K562 (cell line): ENCODE data around the gene CTXN1. TPM values are rescaled to one million over a fixed set of nuclear protein-coding genes. Genes with fewer than 3 reads are reported as not detected.

Experiments
- FOXM1 ChIP-seq, 2 experiments: fragments of 450-650 bp in 1 of 2; sonication (generic) in 1 of 2; formaldehyde crosslinking in 1 of 2; IDR thresholded peaks; 2 replicates each; pipeline versions ENCODE4 v1.6.1 to v1.9.0; 2017 to 2022; ENCODE audit warnings: low read depth in 2 of 2, mild to moderate bottlenecking in 2 of 2, missing genetic modification reagents in 1 of 2, moderate library complexity in 1 of 2
- NFATC3 ChIP-seq: fragments of 450-650 bp; IDR thresholded peaks from 2 replicates; pipeline ENCODE4 v1.6.1; 2017; ENCODE audit warnings: mild to moderate bottlenecking
- SLC30A9 ChIP-seq: fragments of 250-450 bp; sonication (Bioruptor Pico); IDR thresholded peaks from 2 replicates; pipeline ENCODE4 v1.8.0; 2022; ENCODE audit warnings: mild to moderate bottlenecking, moderate library complexity
- ZNF830 ChIP-seq: fragments of 250-450 bp; sonication (Bioruptor Pico); IDR thresholded peaks from 2 replicates; pipeline ENCODE4 v1.5.0; 2021; ENCODE audit warnings: mild to moderate bottlenecking
- polyA plus RNA-seq, 8 experiments: library from polyadenylated mRNA; depleted of rRNA in 4 of 8; stranded (reverse) in 5 of 8; unstranded in 3 of 8; fragments of >200 nt; fragmentation: Nextera tagmentation in 2 of 8; fragmentation: Illumina TruSeq in 1 of 8; extraction: Ambion mirVana in 2 of 8; extraction: Trizol in 1 of 8; gene quantifications; 2 replicates each; pipeline versions ENCODE4 v1.2.1 to v1.2.3, GENCODE V29; 2011 to 2014; ENCODE audit warnings: inconsistent platforms in 1 of 8, missing spikeins in 1 of 8
- total RNA-seq, 7 experiments: library from RNA; depleted of rRNA in 6 of 7; stranded (reverse); fragments of >200 nt in 6 of 7; fragmentation: Illumina TruSeq in 2 of 7; extraction: Trizol in 2 of 7; gene quantifications; 2 replicates each; pipeline versions ENCODE4 v1.2.1 to v1.2.3, GENCODE V29; 2011 to 2021; ENCODE audit warnings: low replicate concordance in 1 of 7
- TF ChIP-seq, protein P1 (sequence below), 2 experiments: fragments of 450-650 bp; formaldehyde crosslinking in 1 of 2; IDR thresholded peaks; 2 replicates each; pipeline versions ENCODE4 v1.4.0 to v1.6.1; 2014 to 2020; ENCODE audit warnings: mild to moderate bottlenecking in 2 of 2, borderline replicate concordance in 1 of 2, low read depth in 1 of 2
- TF ChIP-seq, protein P2 (sequence below): sonication (generic); formaldehyde crosslinking; IDR thresholded peaks from 2 replicates; pipeline ENCODE4 v1.8.0; 2023; ENCODE audit warnings: missing genetic modification reagents, mild to moderate bottlenecking, borderline replicate concordance
- TF ChIP-seq, protein P3 (sequence below), 2 experiments: fragments of 150-350 bp in 1 of 2; IDR thresholded peaks; 2 replicates each; pipeline ENCODE4 v1.6.1; 2012 to 2016; ENCODE audit warnings: low read depth in 2 of 2, low read length in 2 of 2, mild to moderate bottlenecking in 1 of 2, moderate library complexity in 1 of 2

CTXN1 gene
- total and polyA plus RNA-seq, 9 of the 15 experiments (the other 6 are each of a cell fraction or from before 2014, with no cell fraction given), result 0.15 to 37.4 (median 1.8) TPM; not detected in 2

DNA sequence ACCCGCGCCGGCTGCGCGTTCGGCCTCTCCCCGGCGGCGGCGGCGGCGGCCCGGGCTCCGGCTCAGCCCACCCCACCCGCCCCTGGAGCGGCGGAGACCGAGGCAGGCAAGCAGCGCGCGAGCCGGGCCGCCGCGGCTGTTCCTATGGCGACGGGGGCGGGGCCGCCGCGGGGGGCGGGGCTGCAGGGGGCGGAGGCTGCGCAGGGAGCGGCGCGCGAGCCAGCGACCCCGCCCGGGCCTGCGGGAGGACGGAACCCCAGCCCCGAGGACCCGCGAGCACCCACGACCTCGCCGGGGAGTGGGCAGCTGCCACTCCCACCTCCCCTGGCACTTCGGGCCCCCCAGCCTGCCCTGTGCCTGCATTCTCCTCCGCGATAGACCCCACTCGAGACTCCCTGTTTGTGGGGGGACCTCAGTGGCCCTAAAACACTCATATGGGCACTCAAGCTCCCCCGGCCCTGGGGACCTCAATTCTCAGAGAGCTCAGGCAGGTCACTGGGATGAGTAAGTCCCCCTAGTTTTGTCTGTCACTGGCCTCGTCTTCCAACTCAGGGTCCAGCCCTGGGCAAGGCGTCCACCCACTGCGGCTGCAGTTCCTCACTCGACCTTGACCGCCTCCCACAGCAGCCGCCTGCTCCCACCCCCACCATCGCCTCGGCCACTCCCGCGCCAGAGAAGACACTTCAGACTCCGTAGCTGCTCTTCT, at the start of gene CTXN1 (continued):
- TF ChIP-seq, protein P1, sequence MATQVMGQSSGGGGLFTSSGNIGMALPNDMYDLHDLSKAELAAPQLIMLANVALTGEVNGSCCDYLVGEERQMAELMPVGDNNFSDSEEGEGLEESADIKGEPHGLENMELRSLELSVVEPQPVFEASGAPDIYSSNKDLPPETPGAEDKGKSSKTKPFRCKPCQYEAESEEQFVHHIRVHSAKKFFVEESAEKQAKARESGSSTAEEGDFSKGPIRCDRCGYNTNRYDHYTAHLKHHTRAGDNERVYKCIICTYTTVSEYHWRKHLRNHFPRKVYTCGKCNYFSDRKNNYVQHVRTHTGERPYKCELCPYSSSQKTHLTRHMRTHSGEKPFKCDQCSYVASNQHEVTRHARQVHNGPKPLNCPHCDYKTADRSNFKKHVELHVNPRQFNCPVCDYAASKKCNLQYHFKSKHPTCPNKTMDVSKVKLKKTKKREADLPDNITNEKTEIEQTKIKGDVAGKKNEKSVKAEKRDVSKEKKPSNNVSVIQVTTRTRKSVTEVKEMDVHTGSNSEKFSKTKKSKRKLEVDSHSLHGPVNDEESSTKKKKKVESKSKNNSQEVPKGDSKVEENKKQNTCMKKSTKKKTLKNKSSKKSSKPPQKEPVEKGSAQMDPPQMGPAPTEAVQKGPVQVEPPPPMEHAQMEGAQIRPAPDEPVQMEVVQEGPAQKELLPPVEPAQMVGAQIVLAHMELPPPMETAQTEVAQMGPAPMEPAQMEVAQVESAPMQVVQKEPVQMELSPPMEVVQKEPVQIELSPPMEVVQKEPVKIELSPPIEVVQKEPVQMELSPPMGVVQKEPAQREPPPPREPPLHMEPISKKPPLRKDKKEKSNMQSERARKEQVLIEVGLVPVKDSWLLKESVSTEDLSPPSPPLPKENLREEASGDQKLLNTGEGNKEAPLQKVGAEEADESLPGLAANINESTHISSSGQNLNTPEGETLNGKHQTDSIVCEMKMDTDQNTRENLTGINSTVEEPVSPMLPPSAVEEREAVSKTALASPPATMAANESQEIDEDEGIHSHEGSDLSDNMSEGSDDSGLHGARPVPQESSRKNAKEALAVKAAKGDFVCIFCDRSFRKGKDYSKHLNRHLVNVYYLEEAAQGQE (IDR thresholded peaks at IDR 0.05; ENCODE audit: borderline replicate concordance), result no peak
- TF ChIP-seq, protein P1 (CRISPR knock-in tag; IDR thresholded peaks at IDR 0.05; ENCODE audit: low read depth), result peak; percentile 77
- TF ChIP-seq SLC30A9 (CRISPR knock-in tag), result no peak
- no peak for TF ChIP-seq NFATC3
- TF ChIP-seq, protein P2, sequence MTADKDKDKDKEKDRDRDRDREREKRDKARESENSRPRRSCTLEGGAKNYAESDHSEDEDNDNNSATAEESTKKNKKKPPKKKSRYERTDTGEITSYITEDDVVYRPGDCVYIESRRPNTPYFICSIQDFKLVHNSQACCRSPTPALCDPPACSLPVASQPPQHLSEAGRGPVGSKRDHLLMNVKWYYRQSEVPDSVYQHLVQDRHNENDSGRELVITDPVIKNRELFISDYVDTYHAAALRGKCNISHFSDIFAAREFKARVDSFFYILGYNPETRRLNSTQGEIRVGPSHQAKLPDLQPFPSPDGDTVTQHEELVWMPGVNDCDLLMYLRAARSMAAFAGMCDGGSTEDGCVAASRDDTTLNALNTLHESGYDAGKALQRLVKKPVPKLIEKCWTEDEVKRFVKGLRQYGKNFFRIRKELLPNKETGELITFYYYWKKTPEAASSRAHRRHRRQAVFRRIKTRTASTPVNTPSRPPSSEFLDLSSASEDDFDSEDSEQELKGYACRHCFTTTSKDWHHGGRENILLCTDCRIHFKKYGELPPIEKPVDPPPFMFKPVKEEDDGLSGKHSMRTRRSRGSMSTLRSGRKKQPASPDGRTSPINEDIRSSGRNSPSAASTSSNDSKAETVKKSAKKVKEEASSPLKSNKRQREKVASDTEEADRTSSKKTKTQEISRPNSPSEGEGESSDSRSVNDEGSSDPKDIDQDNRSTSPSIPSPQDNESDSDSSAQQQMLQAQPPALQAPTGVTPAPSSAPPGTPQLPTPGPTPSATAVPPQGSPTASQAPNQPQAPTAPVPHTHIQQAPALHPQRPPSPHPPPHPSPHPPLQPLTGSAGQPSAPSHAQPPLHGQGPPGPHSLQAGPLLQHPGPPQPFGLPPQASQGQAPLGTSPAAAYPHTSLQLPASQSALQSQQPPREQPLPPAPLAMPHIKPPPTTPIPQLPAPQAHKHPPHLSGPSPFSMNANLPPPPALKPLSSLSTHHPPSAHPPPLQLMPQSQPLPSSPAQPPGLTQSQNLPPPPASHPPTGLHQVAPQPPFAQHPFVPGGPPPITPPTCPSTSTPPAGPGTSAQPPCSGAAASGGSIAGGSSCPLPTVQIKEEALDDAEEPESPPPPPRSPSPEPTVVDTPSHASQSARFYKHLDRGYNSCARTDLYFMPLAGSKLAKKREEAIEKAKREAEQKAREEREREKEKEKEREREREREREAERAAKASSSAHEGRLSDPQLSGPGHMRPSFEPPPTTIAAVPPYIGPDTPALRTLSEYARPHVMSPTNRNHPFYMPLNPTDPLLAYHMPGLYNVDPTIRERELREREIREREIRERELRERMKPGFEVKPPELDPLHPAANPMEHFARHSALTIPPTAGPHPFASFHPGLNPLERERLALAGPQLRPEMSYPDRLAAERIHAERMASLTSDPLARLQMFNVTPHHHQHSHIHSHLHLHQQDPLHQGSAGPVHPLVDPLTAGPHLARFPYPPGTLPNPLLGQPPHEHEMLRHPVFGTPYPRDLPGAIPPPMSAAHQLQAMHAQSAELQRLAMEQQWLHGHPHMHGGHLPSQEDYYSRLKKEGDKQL (CRISPR knock-in tag), result no peak
- 0 out of 2 replicates have a peak, but pooled peaks have one; percentile 73 for TF ChIP-seq ZNF830 (CRISPR knock-in tag)
- TF ChIP-seq FOXM1 (IDR thresholded peaks at IDR 0.05; ENCODE audit: low read depth), result no peak
- no peak for TF ChIP-seq FOXM1 (CRISPR knock-in tag; IDR thresholded peaks at IDR 0.05; ENCODE audit: low read depth)
- TF ChIP-seq, protein P3, sequence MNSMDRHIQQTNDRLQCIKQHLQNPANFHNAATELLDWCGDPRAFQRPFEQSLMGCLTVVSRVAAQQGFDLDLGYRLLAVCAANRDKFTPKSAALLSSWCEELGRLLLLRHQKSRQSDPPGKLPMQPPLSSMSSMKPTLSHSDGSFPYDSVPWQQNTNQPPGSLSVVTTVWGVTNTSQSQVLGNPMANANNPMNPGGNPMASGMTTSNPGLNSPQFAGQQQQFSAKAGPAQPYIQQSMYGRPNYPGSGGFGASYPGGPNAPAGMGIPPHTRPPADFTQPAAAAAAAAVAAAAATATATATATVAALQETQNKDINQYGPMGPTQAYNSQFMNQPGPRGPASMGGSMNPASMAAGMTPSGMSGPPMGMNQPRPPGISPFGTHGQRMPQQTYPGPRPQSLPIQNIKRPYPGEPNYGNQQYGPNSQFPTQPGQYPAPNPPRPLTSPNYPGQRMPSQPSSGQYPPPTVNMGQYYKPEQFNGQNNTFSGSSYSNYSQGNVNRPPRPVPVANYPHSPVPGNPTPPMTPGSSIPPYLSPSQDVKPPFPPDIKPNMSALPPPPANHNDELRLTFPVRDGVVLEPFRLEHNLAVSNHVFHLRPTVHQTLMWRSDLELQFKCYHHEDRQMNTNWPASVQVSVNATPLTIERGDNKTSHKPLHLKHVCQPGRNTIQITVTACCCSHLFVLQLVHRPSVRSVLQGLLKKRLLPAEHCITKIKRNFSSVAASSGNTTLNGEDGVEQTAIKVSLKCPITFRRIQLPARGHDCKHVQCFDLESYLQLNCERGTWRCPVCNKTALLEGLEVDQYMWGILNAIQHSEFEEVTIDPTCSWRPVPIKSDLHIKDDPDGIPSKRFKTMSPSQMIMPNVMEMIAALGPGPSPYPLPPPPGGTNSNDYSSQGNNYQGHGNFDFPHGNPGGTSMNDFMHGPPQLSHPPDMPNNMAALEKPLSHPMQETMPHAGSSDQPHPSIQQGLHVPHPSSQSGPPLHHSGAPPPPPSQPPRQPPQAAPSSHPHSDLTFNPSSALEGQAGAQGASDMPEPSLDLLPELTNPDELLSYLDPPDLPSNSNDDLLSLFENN (IDR thresholded peaks at IDR 0.05; ENCODE audit: low read depth in 2 of 2, low read length in 2 of 2), result no peak
